Vagina (tissue), 2 donors: ENCODE data around the gene TEX22.

Source experiments
- CTCF ChIP-seq, 3 experiments: fragments of 450-650 bp in 2 of 3; fragments of 200-600 bp in 1 of 3; sonication (generic) in 1 of 3; IDR thresholded peaks; one replicate each; pipeline ENCODE4 v1.5.1; 2017 to 2019; ENCODE audit warnings: antibody characterized with exemption in 3 of 3, mild to moderate bottlenecking in 2 of 3, moderate library complexity in 2 of 3
- POLR2A ChIP-seq, 2 donors: fragments of 450-650 bp; IDR thresholded peaks; one replicate each; pipeline ENCODE4 v1.6.1; 2017; ENCODE audit warnings: antibody characterized with exemption in 2 of 2, mild to moderate bottlenecking in 2 of 2, moderate library complexity in 2 of 2
- POLR2AphosphoS5 ChIP-seq, 2 donors: sonication (generic); formaldehyde crosslinking; IDR thresholded peaks; one replicate each; pipeline ENCODE4 v1.9.0; 2017; ENCODE audit warnings: antibody characterized with exemption in 2 of 2, mild to moderate bottlenecking in 2 of 2, low read depth in 1 of 2; ENCODE audit not compliant: insufficient read depth in 1 of 2

GRCh38 chr14:105358140-105358846 lies 40.0 kb upstream of the TEX22 start:
- TF ChIP-seq CTCF (IDR thresholded peaks at IDR 0.05) (no peak), POLR2AphosphoS5 (IDR thresholded peaks at IDR 0.05; ENCODE audit: insufficient read depth in 1 of 2, low read depth in 1 of 2) (no peak), POLR2A (IDR thresholded peaks at IDR 0.05) (no peak)
